Aorta (tissue), 5 donors: ENCODE data around the gene DUSP11. TPM values are rescaled to one million over a fixed set of nuclear protein-coding genes. Genes with fewer than 3 reads are reported as not detected.

Experiments
- ATAC-seq: fragments of 200-7000 bp; cut with Tn5 transposase; one replicate; pipeline ENCODE4 v1.9.1; 2022; ENCODE audit warnings: moderate library complexity; ENCODE audit not compliant: low FRiP score
- DNase-seq, 2 donors: peaks; one replicate each; pipeline ENCODE4 v3.0.0-alpha.2; 2020
- H3K27ac ChIP-seq, 2 donors: one replicate each; pipeline ENCODE4 v1.5.1; 2013; ENCODE audit warnings: low read length in 2 of 2, mild to moderate bottlenecking in 2 of 2, moderate library complexity in 2 of 2, control low read depth in 1 of 2, inconsistent platforms in 1 of 2, low read depth in 1 of 2
- H3K27me3 ChIP-seq, 2 donors: one replicate each; pipeline ENCODE4 v1.6.1; 2013; ENCODE audit warnings: control low read depth in 1 of 2, low read length in 1 of 2, mild to moderate bottlenecking in 1 of 2, moderate library complexity in 1 of 2; ENCODE audit not compliant: insufficient read depth in 2 of 2, control insufficient read depth in 1 of 2
- H3K36me3 ChIP-seq, 2 donors: one replicate each; pipeline ENCODE4 v1.6.1; 2013; ENCODE audit warnings: control low read depth in 1 of 2, low read length in 1 of 2, mild to moderate bottlenecking in 1 of 2; ENCODE audit not compliant: insufficient read depth in 2 of 2, control insufficient read depth in 1 of 2
- H3K4me1 ChIP-seq, 2 donors: one replicate each; pipeline ENCODE4 v1.6.1; 2013; ENCODE audit warnings: low read length in 2 of 2, control low read depth in 1 of 2, mild to moderate bottlenecking in 1 of 2, moderate library complexity in 1 of 2; ENCODE audit not compliant: insufficient read depth in 2 of 2, control insufficient read depth in 1 of 2
- H3K4me3 ChIP-seq, 2 donors: one replicate each; pipeline ENCODE4 v1.5.1; 2013; ENCODE audit warnings: low read length in 2 of 2, control low read depth in 1 of 2, mild to moderate bottlenecking in 1 of 2
- H3K9me3 ChIP-seq: one replicate; pipeline ENCODE4 v1.6.1; 2013; ENCODE audit warnings: mild to moderate bottlenecking, low read length; ENCODE audit not compliant: control insufficient read depth
- WGBS, 2 donors: extraction: QIAGEN DNeasy Blood & Tissue Kit; methylation state at CpG; one replicate each; pipeline ENCODE4 v1.1.7; 2013; 5-methylcytosine and 5-hydroxymethylcytosine counted together
- intact Hi-C, 2 donors: fragments of 100-400 bp; cut with DNase I; formaldehyde crosslinking; loops; one replicate each; pipeline versions ENCODE4 v1.14.2 to v1.15.0; 2022
- long read RNA-seq, 2 donors: library from polyadenylated mRNA; unstranded; transcript quantifications; one replicate each; pipeline ENCODE4 v2.0.0, GENCODE V29; 2020 to 2021
- polyA plus RNA-seq, 2 donors: library from polyadenylated mRNA; stranded (reverse); fragments of 200-250 nt; gene quantifications; one replicate each; pipeline ENCODE4 v1.2.3, GENCODE V29; 2013
- total RNA-seq, 2 donors: library from RNA; stranded (reverse); fragmentation: NEBNext Ultra II Directional; extraction: Animal tissue kit (Norgen Biotek cat#: 25700); gene quantifications; one replicate each; pipeline ENCODE4 v1.2.1, GENCODE V29; 2021
- donor health status: healthy with polysubstance abuse.
- donor health status: Bipolar disorder and iron deficiency.
- donor health status: DM: no; HTN: no; CAD: no.
- donor health status: DM: no; HTN: no; CAD: no.
- donor health status: DM: yes; HTN: yes; CAD: no.

The DUSP11 gene
- total RNA-seq (10 to 100 TPM; 22.1 to 27.6 TPM), polyA plus RNA-seq (10 to 100 TPM; 16.5 to 17.8 TPM)
- long read RNA-seq, donor 1, transcript DUSP11-201 (9 exons, 1,653 nt): major isoform, 58 of 71 reads
- long read RNA-seq, donor 1, partial matches to known transcripts: 1 of 71 reads
- long read RNA-seq, donor 1, other reads (novel, unspliced or antisense): 10 of 71 reads
- long read RNA-seq, donor 2, transcript DUSP11-201 (9 exons, 1,653 nt): major isoform, 5 of 8 reads
- long read RNA-seq, donor 2, partial matches to known transcripts: 3 of 8 reads
- long read RNA-seq, donor 2, other reads (novel, unspliced or antisense): 0 of 8 reads

- WGBS, 2 donors: 0 to 1% methylated on average over 39 to 40 of the region's 40 CpGs
- Histone ChIP-seq H3K36me3 (no peaks in the 10 kb centered on the region), H3K4me1 (peaks cover 0 to 2% of the 10 kb centered on the region in 2 donors), H3K4me3 (peak within 1 kb of the TSS; percentile 61 to 73), H3K27me3 (no peaks in the 10 kb centered on the region), H3K9me3 (no peaks in the 10 kb centered on the region), H3K27ac (peak within 1 kb of the TSS; percentile 1 to 98)
- intact Hi-C loops: loop anchor here in 1 of 2 donors (10.0 kb wide), 1 partner anchor 95 kb away; no protein-coding TSS in a partner anchor
- peak; percentile 100 for ATAC-seq
- DNase-seq: peak; percentile 96 to 98
Measured at GRCh38 chr2:73779467-73780236, at the start of gene DUSP11. DUSP11 (minus strand) TSS chr2:73780103; CDS start chr2:73779974, 129 bp downstream.

DNA sequence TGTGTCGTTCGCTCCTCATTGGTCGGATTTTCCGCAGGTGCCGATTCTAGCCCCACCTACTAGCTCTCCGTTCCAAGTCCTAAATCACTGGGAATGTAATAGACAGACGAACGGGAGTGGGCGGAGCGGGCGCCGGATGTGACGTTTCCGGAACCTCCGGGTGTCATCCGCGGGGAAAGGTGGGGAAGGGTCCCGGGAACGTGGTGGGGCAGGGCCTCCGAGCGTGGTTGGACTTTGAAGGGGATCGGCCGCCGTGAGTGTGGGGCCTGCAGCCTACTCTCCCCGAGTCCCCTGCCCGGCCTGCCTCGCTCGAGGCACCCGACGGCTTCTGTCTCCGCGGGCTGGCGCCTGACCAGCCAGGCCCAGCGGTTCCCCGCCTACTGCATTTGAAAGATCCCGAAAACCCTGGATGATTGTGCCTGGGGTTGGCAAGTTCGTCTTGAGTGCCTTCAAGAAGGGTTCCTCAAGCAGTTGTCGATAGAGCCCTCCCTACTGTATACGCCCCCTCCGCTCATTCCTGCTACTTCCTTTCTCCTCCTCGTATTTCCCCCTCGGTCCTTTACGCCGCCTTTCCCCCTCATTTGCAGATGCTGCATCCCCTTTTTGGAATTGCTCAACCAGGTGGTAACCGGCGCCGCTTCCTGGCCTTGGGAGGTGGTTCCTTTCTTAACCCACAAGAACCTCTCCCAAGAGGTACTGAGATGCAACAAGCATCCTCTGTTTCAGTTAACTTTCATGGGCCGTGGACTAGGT, 49.1 kb upstream of the DUSP11 start, which contains the start of gene STAMBP:
Gene STAMBP (plus strand): TSS at position 144 of the 753 bp plus-strand sequence. CDS start 1,896 bp downstream, outside the sequence.
- Histone ChIP-seq H3K27ac (peak within 1 kb of the TSS; percentile 64 to 96), H3K9me3 (no peaks in the 10 kb centered on the region), H3K4me3 (peak within 1 kb of the TSS; percentile 62), H3K36me3 (no peaks in the 10 kb centered on the region), H3K4me1 (peaks cover 2 to 3% of the 10 kb centered on the region in 2 donors), H3K27me3 (no peaks in the 10 kb centered on the region)
- DNase-seq: peak; percentile 98 to 99
- WGBS, 2 donors: 0% methylated on average over 45 to 48 of the region's 48 CpGs
- intact Hi-C loops: loop anchor here in 1 of 2 donors (10.0 kb wide), 3 partner anchors 316 to 506 kb away; partner anchors contain the start of gene BOLA3
- ATAC-seq: peak; percentile 98

GRCh38 chr2:73828389-73828817, 48.5 kb upstream of the DUSP11 start:
- Histone ChIP-seq H3K9me3 (no peaks in the 10 kb centered on the region), H3K36me3 (no peaks in the 10 kb centered on the region), H3K4me3 (peak overlapping the region in 1 of 2 donors; percentile 39), H3K27me3 (no peaks in the 10 kb centered on the region), H3K27ac (no peak overlapping the region), H3K4me1 (peaks cover 2 to 3% of the 10 kb centered on the region in 2 donors)
- no peak for ATAC-seq
- WGBS, 2 donors: 62 to 65% methylated on average over 4 of the region's 4 CpGs
- intact Hi-C loops: loop anchor here in 1 of 2 donors (10.0 kb wide), 3 partner anchors 316 to 506 kb away; partner anchors contain the start of gene BOLA3
- DNase-seq: no peak

DNA sequence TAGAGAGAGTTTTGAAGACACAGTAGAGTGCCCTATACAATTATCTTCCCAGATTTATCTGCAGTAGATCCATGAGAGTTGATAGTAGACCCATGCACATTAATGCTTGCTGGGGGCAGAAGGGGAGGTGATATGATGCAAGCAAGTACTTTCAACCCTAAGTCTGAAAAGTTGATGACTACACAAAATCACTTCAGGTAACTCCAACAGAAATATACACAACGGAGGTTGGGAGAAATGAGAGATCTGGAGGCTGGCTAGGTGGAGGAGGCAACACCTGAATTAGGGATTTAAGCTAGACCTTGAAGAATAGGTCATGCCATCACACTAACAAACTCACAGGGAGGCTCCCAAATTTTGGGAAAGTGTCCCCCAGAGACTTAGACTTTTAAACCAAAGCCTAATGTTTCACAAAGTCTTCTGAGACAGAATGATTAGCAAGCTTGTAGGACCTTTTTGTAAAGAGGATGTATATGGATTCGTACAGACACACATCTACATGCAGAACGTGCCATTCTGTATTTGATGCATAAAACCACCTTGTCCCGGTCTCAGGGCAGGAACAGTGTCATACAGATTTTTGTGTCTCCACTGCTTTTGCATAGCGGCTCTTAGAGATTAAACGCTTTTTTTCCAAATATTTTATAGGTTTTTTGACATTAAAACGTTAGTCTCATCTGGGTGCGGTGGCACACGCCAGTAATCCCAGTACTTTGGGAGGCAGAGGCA, 47.9 kb upstream of the DUSP11 start:
- H3K4me3 ChIP-seq: no peak overlapping the region
- no peaks in the 10 kb centered on the region for H3K9me3 ChIP-seq
- peaks cover under 1 to 3% of the 10 kb centered on the region in 2 donors for H3K4me1 ChIP-seq
- H3K27ac ChIP-seq: no peak overlapping the region
- ATAC-seq (no peak), DNase-seq (no peak)
- no peaks in the 10 kb centered on the region for H3K36me3 ChIP-seq
- intact Hi-C loops: loop anchor here in 1 of 2 donors (10.0 kb wide), 3 partner anchors 317 to 507 kb away; partner anchors contain the start of gene BOLA3
- 81 to 82% methylated on average over 9 of the region's 9 CpGs for WGBS, 2 donors
- H3K27me3 ChIP-seq: no peaks in the 10 kb centered on the region

DNA sequence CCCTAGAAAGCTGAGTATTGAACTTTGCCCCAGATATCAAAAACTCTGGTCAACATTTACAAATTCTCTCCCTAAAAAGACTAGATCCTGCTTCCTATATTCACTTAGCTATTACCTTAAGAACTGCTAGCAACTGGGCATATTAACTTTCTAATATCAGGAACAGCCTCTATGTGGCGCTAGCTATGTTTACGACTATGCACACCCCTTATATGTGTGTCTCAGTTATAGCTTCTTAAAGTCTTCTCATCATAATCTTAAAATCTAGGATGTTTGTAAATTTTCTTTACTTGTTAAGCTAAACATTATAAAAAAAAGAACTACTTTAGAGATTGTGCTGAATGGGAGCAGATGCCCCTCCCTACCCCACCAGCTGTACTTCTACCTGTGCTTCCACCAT, 47.1 kb upstream of the DUSP11 start:
- H3K36me3 ChIP-seq: no peaks in the 10 kb centered on the region
- no peaks in the 10 kb centered on the region for H3K4me1 ChIP-seq
- WGBS, 2 donors: 33 to 40% methylated on average over 2 of the region's 2 CpGs
- H3K27ac ChIP-seq: no peak overlapping the region
- intact Hi-C loops: loop anchor here in 1 of 2 donors (10.0 kb wide), 3 partner anchors 318 to 508 kb away; partner anchors contain the start of gene BOLA3
- no peak overlapping the region for H3K4me3 ChIP-seq
- no peaks in the 10 kb centered on the region for H3K9me3 ChIP-seq
- no peak for ATAC-seq
- no peak for DNase-seq
- H3K27me3 ChIP-seq: no peaks in the 10 kb centered on the region

DNA sequence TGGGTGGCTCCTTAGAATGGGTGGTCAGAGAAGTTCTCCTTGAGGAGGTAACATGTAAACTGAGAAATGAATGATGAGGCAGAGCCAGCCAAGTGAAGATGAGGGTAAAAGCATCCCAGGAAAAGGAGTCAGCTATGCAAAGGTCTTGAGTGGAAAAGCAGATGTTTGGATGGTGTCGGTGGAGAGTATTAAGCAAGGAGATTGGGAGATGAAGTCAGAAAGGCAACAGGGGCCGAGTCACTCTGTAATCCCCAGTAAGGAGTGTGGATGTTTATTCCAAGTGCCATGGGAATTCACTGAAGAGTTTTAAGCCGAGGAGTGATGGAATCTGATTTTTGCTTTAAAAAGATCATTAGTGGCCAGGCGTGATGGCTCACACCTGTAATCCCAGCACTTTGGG, 45.5 kb upstream of the DUSP11 start:
- H3K27ac ChIP-seq: no peak overlapping the region
- ATAC-seq (no peak), DNase-seq (no peak)
- intact Hi-C loops: loop anchor here in 1 of 2 donors (10.0 kb wide), 3 partner anchors 319 to 509 kb away; partner anchors contain the start of gene BOLA3
- WGBS, 2 donors: 59 to 75% methylated on average over 4 of the region's 4 CpGs
- H3K9me3 ChIP-seq: no peaks in the 10 kb centered on the region
- H3K4me1 ChIP-seq: no peaks in the 10 kb centered on the region
- no peaks in the 10 kb centered on the region for H3K36me3 ChIP-seq
- no peak overlapping the region for H3K4me3 ChIP-seq
- no peaks in the 10 kb centered on the region for H3K27me3 ChIP-seq

- intact Hi-C loops: loop anchor here in 1 of 2 donors (10.0 kb wide), 3 partner anchors 321 to 511 kb away; partner anchors contain the start of gene BOLA3
- Histone ChIP-seq H3K9me3 (no peaks in the 10 kb centered on the region), H3K4me1 (no peaks in the 10 kb centered on the region), H3K27me3 (no peaks in the 10 kb centered on the region), H3K4me3 (no peak overlapping the region), H3K36me3 (no peaks in the 10 kb centered on the region), H3K27ac (no peak overlapping the region)
- DNase-seq (no peak), ATAC-seq (no peak)
- WGBS, 2 donors: 3 to 5% methylated on average over 3 of the region's 3 CpGs
Measured at GRCh38 chr2:73823916-73824523, 44.1 kb upstream of the DUSP11 start.
